ENCODE data around the gene MIS18A. TPM values are rescaled to one million over a fixed set of nuclear protein-coding genes. Genes with fewer than 3 reads are reported as not detected.

The MIS18A gene
- total RNA-seq, 1 experiment from 2014 or later, result 17.2 TPM

- DNase-seq, result no peak
- Histone ChIP-seq H3K27me3 (ENCODE audit: low read length) (no peaks in the 10 kb centered on the region), H3K36me3 (ENCODE audit: insufficient read depth, low read length) (no peaks in the 10 kb centered on the region), H4K20me1 (ENCODE audit: insufficient read depth, low read depth, low read length) (no peaks in the 10 kb centered on the region), H3K4me1 (ENCODE audit: low read length) (no peaks in the 10 kb centered on the region), H3K27ac (ENCODE audit: low read length) (no peak overlapping the region), H3K9ac (ENCODE audit: low read length) (no peak overlapping the region), H3K9me2 (replicated peaks; ENCODE audit: insufficient read depth, low read length) (no peaks in the 10 kb centered on the region), H3K79me2 (ENCODE audit: low read length) (no peaks in the 10 kb centered on the region), H3K9me3 (ENCODE audit: low read length) (no peaks in the 10 kb centered on the region), H3K4me3 (ENCODE audit: low read length) (no peak overlapping the region), H2AFZ (ENCODE audit: low read length) (no peak overlapping the region), H3K4me2 (ENCODE audit: low read depth, low read length, poor library complexity, severe bottlenecking) (no peak overlapping the region)
These were observed 52.4 kb downstream of the MIS18A start for GRCh38 chr21:32226444-32226843.

Other genes starting within 250 kb of the MIS18A start
- not detected in 2 replicates for gene MRAP, start 19.8 kb upstream of the MIS18A start, total RNA-seq (2014; rRNA removed; shearing (Covaris generic); ENCODE audit: low replicate concordance)
- 12.7 and 17.0 TPM in 2 replicates for gene URB1, start 114.0 kb upstream of the MIS18A start, total RNA-seq (2014; rRNA removed; shearing (Covaris generic); ENCODE audit: low replicate concordance)
- not detected in 2 replicates for gene EVA1C, start 133.7 kb upstream of the MIS18A start, total RNA-seq (2014; rRNA removed; shearing (Covaris generic); ENCODE audit: low replicate concordance)